Nephron (organoid): ENCODE measurements around the gene CALCOCO2.
A peak's percentile ranks its signal among the peaks of the same experiment; 100 is the strongest.

Experiments
- H3K27ac Mint-ChIP-seq, 3 experiments: 2 replicates each; pipeline ENCODE4 v1.8.0; 2020; ENCODE audit warnings: mixed read lengths in 3 of 3, mild to moderate bottlenecking in 2 of 3, moderate library complexity in 1 of 3
- H3K27me3 Mint-ChIP-seq: 2 replicates; pipeline ENCODE4 v1.8.0; 2021; ENCODE audit warnings: low read depth, mild to moderate bottlenecking, moderate library complexity, mixed read lengths
- H3K36me3 Mint-ChIP-seq: 2 replicates; pipeline ENCODE4 v1.8.0; 2020; ENCODE audit warnings: low read depth, mixed read lengths
- H3K4me1 Mint-ChIP-seq: 2 replicates; pipeline ENCODE4 v1.8.0; 2020; ENCODE audit warnings: mixed read lengths
- H3K4me3 Mint-ChIP-seq, 3 experiments: 2 replicates each; pipeline ENCODE4 v1.8.0; 2020; ENCODE audit warnings: mild to moderate bottlenecking in 3 of 3, mixed read lengths in 3 of 3, moderate library complexity in 2 of 3
- H3K9me3 Mint-ChIP-seq: 2 replicates; pipeline ENCODE4 v1.8.0; 2020; ENCODE audit warnings: mixed read lengths
- CTCF ChIP-seq, 3 experiments: fragments of 200-600 bp; sonication (generic); IDR thresholded peaks; one replicate each; pipeline ENCODE4 v1.5.0; 2021; ENCODE audit warnings: antibody characterized with exemption in 3 of 3; ENCODE audit not compliant: unreplicated experiment in 3 of 3

Gene CALCOCO2

GRCh38 chr17:48812001-48812400 lies 18.8 kb upstream of the CALCOCO2 start:
- Mint-ChIP-seq H3K4me3 (no peak overlapping the region), H3K27me3 (peaks cover 63% of the 10 kb centered on the region), H3K27ac (no peak overlapping the region), H3K4me1 (peaks cover 5% of the 10 kb centered on the region), H3K36me3 (no peaks in the 10 kb centered on the region), H3K9me3 (no peaks in the 10 kb centered on the region)
- no peak for TF ChIP-seq CTCF (IDR thresholded peaks at IDR 0.05; ENCODE audit: unreplicated experiment in 3 of 3)

DNA sequence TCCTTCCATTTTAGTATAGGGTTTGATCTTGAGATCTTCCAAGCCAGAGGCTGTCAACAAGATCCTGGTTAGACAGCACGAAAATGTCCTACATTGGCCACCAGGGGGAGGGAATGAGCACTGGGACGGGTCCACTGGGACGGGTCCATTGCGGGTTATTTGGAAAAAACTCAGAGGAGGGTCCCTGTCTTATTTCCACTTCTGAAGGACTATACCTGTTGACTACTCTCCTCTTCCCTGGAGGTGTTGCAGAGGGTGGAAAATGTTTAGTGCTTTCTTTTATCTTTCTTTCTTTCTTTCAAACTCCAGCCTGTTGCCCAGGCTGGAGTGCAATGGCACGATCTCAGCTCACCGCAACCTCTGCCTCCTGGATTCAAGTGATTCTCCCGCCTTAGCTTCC lies 16.3 kb upstream of the CALCOCO2 start:
- Mint-ChIP-seq H3K27ac (no peak overlapping the region), H3K4me1 (peaks cover 15% of the 10 kb centered on the region), H3K4me3 (no peak overlapping the region), H3K36me3 (no peaks in the 10 kb centered on the region), H3K9me3 (no peaks in the 10 kb centered on the region), H3K27me3 (peaks cover 77% of the 10 kb centered on the region)
- TF ChIP-seq CTCF (IDR thresholded peaks at IDR 0.05; ENCODE audit: unreplicated experiment in 3 of 3): peak; percentile 44 to 63 (median 61)

DNA sequence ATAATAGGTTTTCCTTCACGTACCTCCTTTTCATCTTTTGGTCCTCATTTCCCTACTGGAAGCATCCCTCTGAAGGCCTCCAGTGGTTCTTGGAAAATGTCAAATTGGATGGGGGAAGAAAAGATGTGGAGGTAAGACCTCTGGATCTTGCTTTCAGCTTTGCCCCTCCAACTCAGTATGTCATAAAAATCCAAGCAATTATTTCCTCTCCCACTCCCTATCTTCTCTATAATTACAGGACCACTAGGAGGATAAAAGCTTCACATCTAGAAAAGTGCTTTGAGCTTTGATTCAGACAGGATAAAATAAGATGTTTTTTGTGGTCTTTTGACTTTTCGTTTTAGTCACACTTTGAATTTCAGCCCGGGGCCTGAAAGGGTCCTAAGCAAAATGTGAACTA lies 15.5 kb upstream of the CALCOCO2 start:
- Mint-ChIP-seq H3K4me1 (peaks cover 15% of the 10 kb centered on the region), H3K27me3 (peaks cover 80% of the 10 kb centered on the region), H3K4me3 (no peak overlapping the region), H3K36me3 (no peaks in the 10 kb centered on the region), H3K27ac (no peak overlapping the region), H3K9me3 (no peaks in the 10 kb centered on the region)
- no peak for TF ChIP-seq CTCF (IDR thresholded peaks at IDR 0.05; ENCODE audit: unreplicated experiment in 3 of 3)

GRCh38 chr17:48816438-48816773 lies 14.4 kb upstream of the CALCOCO2 start:
- no peak for TF ChIP-seq CTCF (IDR thresholded peaks at IDR 0.05; ENCODE audit: unreplicated experiment in 3 of 3)
- no peaks in the 10 kb centered on the region for H3K9me3 Mint-ChIP-seq
- H3K36me3 Mint-ChIP-seq: no peaks in the 10 kb centered on the region
- H3K4me3 Mint-ChIP-seq: peak overlapping the region; percentile 64 to 75 (median 66)
- peaks cover 78% of the 10 kb centered on the region for H3K27me3 Mint-ChIP-seq
- peaks cover 15% of the 10 kb centered on the region for H3K4me1 Mint-ChIP-seq
- H3K27ac Mint-ChIP-seq: no peak overlapping the region

DNA sequence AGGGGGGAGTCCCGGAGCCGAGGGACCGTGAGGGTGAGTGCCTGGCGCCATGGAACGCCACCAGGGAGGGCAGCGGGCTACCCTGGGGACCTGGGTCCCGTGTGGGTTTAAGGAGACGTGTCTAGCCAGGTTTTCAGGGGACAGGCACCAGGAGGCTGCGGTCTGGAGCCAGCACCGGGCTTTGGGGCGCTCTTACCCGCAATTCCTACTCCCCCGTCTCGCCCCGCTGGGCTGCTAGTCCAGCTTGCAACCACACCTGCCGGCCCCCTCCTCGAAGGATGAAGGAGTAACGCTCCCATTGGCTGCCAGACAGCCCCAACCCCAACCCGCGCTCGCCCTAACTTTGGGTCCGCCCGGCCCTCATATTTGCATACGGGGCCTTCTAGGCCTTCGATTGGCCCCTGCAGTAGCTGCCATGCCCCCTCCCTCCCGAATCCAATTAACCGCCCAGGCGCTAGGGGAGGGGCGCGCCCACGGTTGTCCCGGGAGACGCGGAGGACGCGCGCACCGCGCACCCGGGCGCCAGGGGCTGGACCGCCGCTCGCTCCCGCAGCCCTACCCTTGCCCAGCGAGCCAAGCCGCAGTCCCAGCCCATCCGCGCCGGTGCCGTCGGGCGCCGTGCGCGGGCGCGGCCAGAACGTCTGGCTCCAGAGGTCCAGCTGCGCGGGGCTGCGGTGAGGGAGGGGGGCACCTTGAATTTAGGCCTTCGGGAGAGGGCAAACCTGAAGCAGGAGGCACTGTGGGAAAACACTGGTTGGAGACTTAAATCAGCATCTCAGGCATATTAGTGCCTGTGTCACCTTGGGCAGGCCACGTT lies 13.9 kb upstream of the CALCOCO2 start, which contains the start of gene TTLL6:
Gene TTLL6 (minus strand): TSS at position 456 of the 817 bp plus-strand sequence. CDS start 157 bp downstream, at position 299.
- Mint-ChIP-seq H3K27me3 (peaks cover 77% of the 10 kb centered on the region), H3K9me3 (no peaks in the 10 kb centered on the region), H3K27ac (no peak within 1 kb of the TSS), H3K4me3 (peak within 1 kb of the TSS; percentile 72 to 83 (median 75)), H3K4me1 (peaks cover 15% of the 10 kb centered on the region), H3K36me3 (no peaks in the 10 kb centered on the region)
- TF ChIP-seq CTCF (IDR thresholded peaks at IDR 0.05; ENCODE audit: unreplicated experiment in 3 of 3): no peak

DNA sequence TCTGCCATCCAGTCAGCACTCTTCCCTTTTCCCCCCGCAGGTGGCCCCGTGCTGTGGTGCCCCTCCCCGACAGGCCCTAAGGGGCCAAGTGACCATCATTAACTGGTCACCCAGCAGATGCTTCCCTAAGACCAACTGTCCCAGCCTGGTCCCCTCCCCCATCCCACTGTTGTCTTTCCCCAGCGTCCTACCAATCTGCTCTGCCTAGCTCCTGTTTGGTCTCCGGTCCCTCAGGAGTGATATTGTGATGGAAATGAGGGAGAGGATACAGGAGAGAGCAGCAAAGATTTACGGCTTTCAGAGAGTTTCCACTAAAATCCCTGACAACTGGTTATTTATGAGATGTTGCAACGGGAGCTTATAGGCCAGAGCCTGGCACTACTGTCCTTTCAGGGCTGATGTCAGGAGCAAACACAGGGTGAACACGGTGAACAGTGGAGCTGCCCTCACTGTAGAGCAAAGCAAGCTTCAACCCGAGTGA lies 12.4 kb upstream of the CALCOCO2 start:
- H3K27ac Mint-ChIP-seq: no peak overlapping the region
- H3K27me3 Mint-ChIP-seq: peaks cover 71% of the 10 kb centered on the region
- no peaks in the 10 kb centered on the region for H3K9me3 Mint-ChIP-seq
- H3K4me1 Mint-ChIP-seq: peaks cover 15% of the 10 kb centered on the region
- no peaks in the 10 kb centered on the region for H3K36me3 Mint-ChIP-seq
- H3K4me3 Mint-ChIP-seq: peak overlapping the region; percentile 1 to 66 (median 62)
- TF ChIP-seq CTCF (IDR thresholded peaks at IDR 0.05; ENCODE audit: unreplicated experiment in 3 of 3): no peak
